Liver (tissue), 9 donors: ENCODE measurements around the gene ZMYND8. TPM values are rescaled to one million over a fixed set of nuclear protein-coding genes. Genes with fewer than 3 reads are reported as not detected.

Experiments used
- DNase-seq: peaks from one replicate; pipeline ENCODE4 v3.0.0-alpha.2; 2017; ENCODE audit warnings: low spot score
- H3K27ac ChIP-seq, 2 donors: one replicate each; pipeline ENCODE4 v1.7.0; 2013; ENCODE audit warnings: inconsistent platforms in 2 of 2, low read length in 2 of 2, control low read depth in 1 of 2, low read depth in 1 of 2, mild to moderate bottlenecking in 1 of 2
- H3K27me3 ChIP-seq, 4 donors: one replicate each; pipeline versions ENCODE4 v1.6.1 to v1.7.0; 2013; ENCODE audit warnings: low read length in 3 of 4, inconsistent platforms in 1 of 4, mild to moderate bottlenecking in 1 of 4, moderate library complexity in 1 of 4; ENCODE audit not compliant: control insufficient read depth in 4 of 4, insufficient read depth in 4 of 4
- H3K36me3 ChIP-seq, 4 donors: one replicate each; pipeline versions ENCODE4 v1.6.1 to v1.7.0; 2013; ENCODE audit warnings: low read length in 3 of 4, mild to moderate bottlenecking in 3 of 4, low read depth in 1 of 4, moderate library complexity in 1 of 4; ENCODE audit not compliant: control insufficient read depth in 4 of 4, insufficient read depth in 3 of 4
- H3K4me1 ChIP-seq, 4 donors: one replicate each; pipeline versions ENCODE4 v1.6.1 to v1.7.0; 2013; ENCODE audit warnings: low read length in 3 of 4, mild to moderate bottlenecking in 3 of 4, moderate library complexity in 1 of 4; ENCODE audit not compliant: control insufficient read depth in 4 of 4, insufficient read depth in 4 of 4
- H3K4me3 ChIP-seq, 3 donors: one replicate each; pipeline versions ENCODE4 v1.6.1 to v1.7.0; 2013; ENCODE audit warnings: low read length in 3 of 3, control low read depth in 1 of 3, low read depth in 1 of 3, mild to moderate bottlenecking in 1 of 3
- H3K9ac ChIP-seq, 2 donors: one replicate each; pipeline ENCODE4 v1.7.0; 2013; ENCODE audit warnings: low read length in 2 of 2, mild to moderate bottlenecking in 2 of 2, moderate library complexity in 2 of 2, control low read depth in 1 of 2, low read depth in 1 of 2
- H3K9me3 ChIP-seq, 4 donors: one replicate each; pipeline versions ENCODE4 v1.6.1 to v1.7.0; 2013; ENCODE audit warnings: low read length in 3 of 4; ENCODE audit not compliant: control insufficient read depth in 4 of 4
- ATF3 ChIP-seq: IDR thresholded peaks from 2 replicates; pipeline ENCODE4 v1.6.1; 2016; ENCODE audit warnings: antibody characterized with exemption
- CTCF ChIP-seq: fragments of 150-350 bp; IDR thresholded peaks from 2 replicates; pipeline ENCODE4 v1.5.1; 2017; ENCODE audit warnings: improper control_type of control experiment, low read depth, low read length; ENCODE audit not compliant: missing input control
- EGR1 ChIP-seq, 2 donors: IDR thresholded peaks; 2 replicates each; pipeline ENCODE4 v1.6.1; 2016 to 2018; ENCODE audit warnings: antibody characterized with exemption in 2 of 2, low read depth in 2 of 2
- FOXA1 ChIP-seq: IDR thresholded peaks from 2 replicates; pipeline ENCODE4 v1.6.1; 2016; ENCODE audit warnings: antibody characterized with exemption
- FOXA2 ChIP-seq: IDR thresholded peaks from 2 replicates; pipeline ENCODE4 v1.6.1; 2016; ENCODE audit warnings: antibody characterized with exemption
- GABPA ChIP-seq, 2 donors: IDR thresholded peaks in 1 of 2; conservative IDR thresholded peaks in 1 of 2; 2 replicates each; pipeline ENCODE4 v1.6.1; 2016; ENCODE audit warnings: antibody characterized with exemption in 2 of 2, mild to moderate bottlenecking in 1 of 2, moderate library complexity in 1 of 2
- HNF4A ChIP-seq, 2 donors: conservative IDR thresholded peaks; 2 replicates each; pipeline ENCODE4 v1.6.1; 2016; ENCODE audit warnings: antibody characterized with exemption in 2 of 2, mild to moderate bottlenecking in 2 of 2
- HNF4G ChIP-seq: IDR thresholded peaks from 2 replicates; pipeline ENCODE4 v1.6.1; 2016; ENCODE audit warnings: antibody characterized with exemption
- JUND ChIP-seq, 2 donors: IDR thresholded peaks; 2 replicates each; pipeline ENCODE4 v1.6.1; 2016; ENCODE audit warnings: antibody characterized with exemption in 2 of 2
- MAX ChIP-seq: IDR thresholded peaks from 2 replicates; pipeline ENCODE4 v1.6.1; 2016; ENCODE audit warnings: antibody characterized with exemption
- NR2F2 ChIP-seq: IDR thresholded peaks from 2 replicates; pipeline ENCODE4 v1.6.1; 2016; ENCODE audit warnings: antibody characterized with exemption
- RAD21 ChIP-seq, 2 donors: IDR thresholded peaks; 2 replicates each; pipeline ENCODE4 v1.6.1; 2016; ENCODE audit warnings: antibody characterized with exemption in 2 of 2, mild to moderate bottlenecking in 2 of 2
- REST ChIP-seq: IDR thresholded peaks from 2 replicates; pipeline ENCODE4 v1.6.1; 2016; ENCODE audit warnings: antibody characterized with exemption, mild to moderate bottlenecking
- RXRA ChIP-seq, 2 donors: IDR thresholded peaks; 2 replicates each; pipeline ENCODE4 v1.6.1; 2017 to 2018; ENCODE audit warnings: antibody characterized with exemption in 2 of 2, mild to moderate bottlenecking in 1 of 2
- SP1 ChIP-seq: IDR thresholded peaks from 2 replicates; pipeline ENCODE4 v1.6.1; 2018; ENCODE audit warnings: antibody characterized with exemption, mild to moderate bottlenecking
- TAF1 ChIP-seq: conservative IDR thresholded peaks from 2 replicates; pipeline ENCODE4 v1.6.1; 2016; ENCODE audit warnings: antibody characterized with exemption, mild to moderate bottlenecking
- YY1 ChIP-seq: IDR thresholded peaks from 2 replicates; pipeline ENCODE4 v1.6.1; 2016; ENCODE audit warnings: antibody characterized with exemption, mild to moderate bottlenecking
- WGBS: extraction: QIAGEN DNeasy Blood & Tissue Kit; methylation state at CpG from one replicate; pipeline ENCODE4 v1.1.7; 2013; 5-methylcytosine and 5-hydroxymethylcytosine counted together
- polyA plus RNA-seq, 2 donors: library from polyadenylated mRNA; stranded (reverse) in 1 of 2; unstranded in 1 of 2; fragments of 200-250 nt in 1 of 2; fragments of >200 nt in 1 of 2; fragmentation: Nextera tagmentation in 1 of 2; extraction: Ambion mirVana in 1 of 2; gene quantifications; one replicate each; pipeline versions ENCODE4 v1.2.1 to v1.2.3, GENCODE V29; 2013 to 2015
- total RNA-seq, 2 donors: library from RNA; depleted of rRNA; stranded (reverse); fragments of >200 nt; gene quantifications; one replicate each; pipeline ENCODE4 v1.2.3, GENCODE V29; 2014
- TF ChIP-seq, protein P1 (sequence below): IDR thresholded peaks from 2 replicates; pipeline ENCODE4 v1.6.1; 2016; ENCODE audit warnings: antibody characterized with exemption
- donor health status: healthy.
- donor health status: healthy.
- donor health status: healthy.
- donor health status: healthy.
- donor health status: healthy.

Gene ZMYND8
- total and polyA plus RNA-seq, 4 donors = 3.3 to 23.5 (median 6.8) TPM

DNA sequence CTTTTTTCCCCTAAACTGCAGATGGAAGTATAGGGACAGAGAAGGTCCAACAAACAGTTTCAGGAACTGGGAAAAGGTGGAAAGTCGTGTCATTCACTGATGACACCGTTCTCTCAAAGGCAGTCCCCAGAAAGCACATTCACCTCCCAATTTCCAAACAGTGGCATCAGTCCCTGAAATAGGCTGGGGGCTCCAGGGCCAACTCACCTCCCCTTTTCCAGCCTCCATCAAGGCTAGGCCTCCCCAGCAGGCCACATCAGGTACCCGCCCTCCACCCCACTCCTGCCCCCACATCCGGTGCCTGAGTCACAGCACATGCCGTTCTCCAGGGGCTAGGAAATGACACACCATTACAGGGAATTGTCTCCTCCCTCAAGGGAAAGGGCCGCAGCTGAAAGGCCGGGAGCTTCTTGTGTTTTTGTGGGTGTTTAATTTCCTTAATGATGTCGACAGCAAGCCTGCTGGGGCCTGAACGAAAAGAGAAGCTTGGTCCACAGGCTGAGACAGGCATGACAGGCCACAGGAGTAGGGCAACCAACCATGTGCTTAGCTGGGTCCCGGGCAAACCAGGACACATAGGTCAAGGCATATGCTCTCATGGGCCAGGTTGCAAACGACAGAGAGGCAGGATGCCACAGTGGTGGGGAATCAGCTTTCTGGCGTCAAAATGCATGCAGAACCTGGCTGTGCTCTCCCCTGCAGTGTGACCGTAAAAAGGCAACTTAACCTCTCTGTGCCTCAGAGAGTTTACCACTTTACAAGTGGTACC lies 39.2 kb downstream of the ZMYND8 start:
- 56% methylated on average over 13 of the region's 13 CpGs for WGBS
- Histone ChIP-seq H3K4me1 (peaks cover 20 to 33% (median 26%) of the 10 kb centered on the region in 4 donors), H3K36me3 (no peaks in the 10 kb centered on the region)

More for the DNA sequence above, 39.2 kb downstream of the ZMYND8 start:
- peak overlapping the region; percentile 73 for H3K9ac ChIP-seq
- H3K9me3 ChIP-seq = no peaks in the 10 kb centered on the region
- no peaks in the 10 kb centered on the region for H3K27me3 ChIP-seq
- H3K27ac ChIP-seq = peak overlapping the region; percentile 93 to 98
- H3K4me3 ChIP-seq = no peak overlapping the region
- TF ChIP-seq FOXA1 (no peak), ATF3 (no peak), JUND (IDR thresholded peaks at IDR 0.05) (peak; percentile 83 to 90), EGR1 (IDR thresholded peaks at IDR 0.05; ENCODE audit: low read depth in 2 of 2) (no peak), FOXA2 (no peak), HNF4A (conservative IDR thresholded peaks at IDR 0.05) (no peak), CTCF (no peak), GABPA (IDR thresholded peaks at IDR 0.05 in 1 of 2, conservative IDR thresholded peaks at IDR 0.05 in 1 of 2) (no peak), YY1 (peak; percentile 46), REST (no peak), RAD21 (IDR thresholded peaks at IDR 0.05) (peak; percentile 18 to 31), SP1 (peak; percentile 84), MAX (peak; percentile 47), HNF4G (no peak), NR2F2 (peak; percentile 97), RXRA (IDR thresholded peaks at IDR 0.05) (peak; percentile 37 to 38), TAF1 (no peak)
- TF ChIP-seq, protein P1, sequence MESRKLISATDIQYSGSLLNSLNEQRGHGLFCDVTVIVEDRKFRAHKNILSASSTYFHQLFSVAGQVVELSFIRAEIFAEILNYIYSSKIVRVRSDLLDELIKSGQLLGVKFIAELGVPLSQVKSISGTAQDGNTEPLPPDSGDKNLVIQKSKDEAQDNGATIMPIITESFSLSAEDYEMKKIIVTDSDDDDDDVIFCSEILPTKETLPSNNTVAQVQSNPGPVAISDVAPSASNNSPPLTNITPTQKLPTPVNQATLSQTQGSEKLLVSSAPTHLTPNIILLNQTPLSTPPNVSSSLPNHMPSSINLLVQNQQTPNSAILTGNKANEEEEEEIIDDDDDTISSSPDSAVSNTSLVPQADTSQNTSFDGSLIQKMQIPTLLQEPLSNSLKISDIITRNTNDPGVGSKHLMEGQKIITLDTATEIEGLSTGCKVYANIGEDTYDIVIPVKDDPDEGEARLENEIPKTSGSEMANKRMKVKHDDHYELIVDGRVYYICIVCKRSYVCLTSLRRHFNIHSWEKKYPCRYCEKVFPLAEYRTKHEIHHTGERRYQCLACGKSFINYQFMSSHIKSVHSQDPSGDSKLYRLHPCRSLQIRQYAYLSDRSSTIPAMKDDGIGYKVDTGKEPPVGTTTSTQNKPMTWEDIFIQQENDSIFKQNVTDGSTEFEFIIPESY = no peak
- no peak for DNase-seq
